Raji (cell line): Measurements from ENCODE around the gene LPP.

ENCODE experiments used
- POLR2A ChIP-seq: IDR thresholded peaks from 2 replicates; pipeline ENCODE4 v1.6.1; 2011; ENCODE audit warnings: low read depth, low read length, control low read depth; ENCODE audit not compliant: insufficient read depth

The LPP gene

DNA sequence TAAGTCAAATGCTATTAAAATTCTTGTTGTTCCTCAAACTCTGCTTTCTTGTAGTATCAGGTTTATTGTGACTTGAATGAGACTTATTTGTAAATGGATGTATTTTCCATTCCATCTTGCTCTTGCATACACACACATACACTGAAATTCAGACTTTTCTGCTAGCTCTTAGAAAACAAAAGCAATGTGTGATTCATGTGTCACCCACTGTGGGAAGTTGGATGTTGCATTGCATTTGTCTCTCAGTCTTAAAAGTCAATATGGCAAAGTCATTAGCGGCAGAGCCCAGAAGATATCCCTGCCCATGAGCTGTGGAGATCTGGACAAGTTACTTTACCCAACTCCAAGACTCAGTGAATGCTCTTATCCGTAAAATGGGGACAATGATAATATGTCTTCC, 660.6 kb downstream of the LPP start:
- TF ChIP-seq POLR2A: no peak

DNA sequence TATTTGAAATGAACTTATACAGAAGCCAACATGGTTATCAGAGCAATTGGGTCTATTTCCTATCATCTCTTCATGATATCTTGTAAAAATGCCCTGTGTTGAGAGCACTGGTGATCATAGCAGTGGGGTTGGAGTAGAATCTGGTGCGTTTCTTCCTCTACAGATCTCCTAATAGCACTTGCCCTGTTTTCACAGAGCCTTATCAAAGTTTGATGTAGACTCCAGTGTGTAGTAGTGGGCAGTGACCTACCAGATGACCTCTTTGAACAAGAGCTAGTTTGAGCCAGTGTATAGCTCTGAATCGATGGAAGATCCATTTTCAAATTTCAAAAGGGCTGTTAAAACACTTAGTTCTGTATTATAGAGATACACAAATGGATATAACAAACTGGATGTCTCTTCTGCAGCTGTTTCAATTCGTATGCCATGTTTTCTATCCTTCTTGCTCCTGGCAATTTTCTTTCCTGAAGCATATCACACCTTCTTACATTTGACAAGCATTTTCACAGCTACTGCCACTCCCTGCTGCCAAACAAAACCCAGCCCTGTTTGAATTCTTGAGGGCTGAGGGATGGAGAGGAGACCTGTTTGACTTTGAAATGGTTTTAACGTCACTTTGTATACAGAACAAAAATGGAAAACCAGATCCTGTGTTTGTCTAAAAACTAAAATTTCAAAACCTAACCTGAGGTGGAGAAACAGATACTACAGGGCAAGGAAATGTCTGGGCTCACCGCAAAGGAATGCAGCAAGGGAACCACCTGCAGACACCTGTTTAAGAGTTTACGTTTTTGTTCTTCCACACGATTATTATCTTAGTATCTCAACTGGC, 663.4 kb downstream of the LPP start:
- TF ChIP-seq POLR2A: no peak

DNA sequence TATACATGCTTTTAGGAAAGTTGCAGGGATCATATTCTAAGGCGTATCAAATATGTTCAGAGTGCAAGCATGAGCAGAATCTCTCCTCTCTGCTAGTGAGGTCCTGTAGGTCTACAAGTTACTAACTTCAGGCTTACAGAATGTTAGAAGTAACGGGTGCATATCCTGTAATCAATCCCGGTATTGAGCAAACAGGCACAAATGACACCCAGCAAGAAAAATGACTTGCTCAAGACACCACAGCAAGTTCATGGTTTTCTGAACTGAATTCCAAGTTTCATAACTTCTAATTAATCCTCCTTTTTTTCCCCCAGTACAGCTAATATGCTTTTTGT, 663.9 kb downstream of the LPP start:
- no peak for TF ChIP-seq POLR2A

DNA sequence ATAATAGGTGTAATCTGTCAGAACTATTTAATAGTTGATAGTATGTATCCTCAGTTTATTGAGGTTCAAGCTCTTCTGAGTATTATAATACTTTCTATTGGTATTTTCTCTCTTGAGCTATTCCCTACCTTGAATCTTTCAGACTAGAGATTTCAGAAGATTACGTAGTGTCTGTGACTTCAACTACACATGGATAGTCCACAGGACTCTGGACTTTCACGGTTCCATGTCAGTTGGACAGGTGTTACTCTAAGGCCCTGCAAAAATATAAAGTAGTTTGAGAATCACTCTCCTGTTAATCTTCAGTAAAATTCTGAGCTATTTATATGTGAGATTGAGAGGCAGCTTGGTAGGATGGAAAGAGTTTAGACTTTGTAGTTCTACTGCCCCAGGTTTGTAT, 664.3 kb downstream of the LPP start:
- TF ChIP-seq POLR2A: no peak

DNA sequence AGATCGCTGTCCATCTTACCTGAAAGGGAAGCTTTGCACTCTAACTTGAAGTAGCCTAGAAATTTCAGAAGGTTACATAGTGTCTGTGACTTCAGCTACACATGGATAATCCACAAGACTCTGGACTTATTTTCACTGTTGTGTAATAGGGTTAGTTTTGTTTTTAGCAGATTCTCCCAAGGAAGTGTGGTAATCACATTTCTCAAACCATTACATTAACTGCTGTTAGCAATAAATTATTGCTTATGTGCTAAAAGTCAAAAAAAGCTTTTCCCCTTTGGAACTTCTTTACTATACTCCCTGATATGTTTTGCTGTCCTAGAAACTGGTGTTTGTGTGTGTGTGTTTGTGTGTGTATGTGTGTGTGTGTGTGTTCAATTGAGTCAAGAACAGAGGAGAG, 666.0 kb downstream of the LPP start:
- TF ChIP-seq POLR2A: no peak

DNA sequence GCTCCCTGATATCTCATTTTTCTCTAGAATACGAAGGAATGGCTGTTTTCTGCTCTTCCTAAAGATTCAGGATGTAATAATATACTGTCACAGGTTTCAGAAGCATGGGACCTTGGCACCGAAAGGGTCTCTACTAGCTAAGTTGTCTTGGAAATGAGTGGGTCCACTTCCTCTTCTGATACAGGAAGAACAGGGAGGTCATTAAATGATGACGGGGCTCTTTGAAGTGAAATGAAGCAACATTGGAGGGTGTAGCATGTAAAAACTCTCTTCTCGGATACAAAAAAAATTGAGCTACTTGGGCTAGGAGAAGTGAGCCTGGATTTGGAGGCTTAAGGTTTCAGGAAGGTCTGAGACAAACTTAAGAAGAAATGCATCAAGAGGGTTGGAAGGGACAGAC, 668.0 kb downstream of the LPP start:
- no peak for TF ChIP-seq POLR2A

DNA sequence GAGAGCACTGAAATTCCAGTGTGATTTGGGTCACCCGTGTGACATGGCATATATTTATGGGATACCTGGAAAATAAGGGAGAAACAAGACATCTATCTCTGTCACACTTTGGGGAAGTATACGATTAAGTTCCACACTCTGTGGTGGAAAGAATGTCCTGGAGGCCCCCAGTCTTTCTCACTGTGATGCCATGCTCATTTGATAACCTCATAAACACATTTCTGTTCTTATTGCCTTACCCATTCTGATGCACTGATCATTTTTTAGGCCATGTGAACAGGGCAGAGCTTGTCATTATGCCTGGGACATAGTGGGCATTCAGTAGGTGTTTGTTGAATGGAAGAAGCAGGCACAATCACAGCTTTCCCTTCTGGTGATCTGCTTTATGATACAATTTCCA, 668.5 kb downstream of the LPP start:
- TF ChIP-seq POLR2A: no peak

DNA sequence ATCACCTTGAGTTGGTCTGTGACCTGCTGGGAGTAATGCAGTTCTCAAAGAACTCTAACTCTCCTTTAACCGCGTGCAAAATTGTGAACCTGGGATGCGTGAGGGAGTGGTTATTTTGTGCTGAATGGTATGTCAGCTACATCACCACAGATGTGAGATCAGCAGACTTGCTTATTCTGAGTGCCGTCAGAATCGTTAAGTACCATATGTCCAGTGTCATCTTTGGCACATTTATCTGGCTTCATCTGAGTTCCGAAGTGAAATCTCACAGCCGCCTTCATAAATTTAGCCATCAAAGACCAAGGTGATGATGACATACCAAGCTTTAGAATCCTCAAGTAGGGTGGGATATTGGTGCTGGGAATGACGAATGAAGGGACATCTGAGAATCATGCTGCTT, 670.6 kb downstream of the LPP start:
- TF ChIP-seq POLR2A: no peak

DNA sequence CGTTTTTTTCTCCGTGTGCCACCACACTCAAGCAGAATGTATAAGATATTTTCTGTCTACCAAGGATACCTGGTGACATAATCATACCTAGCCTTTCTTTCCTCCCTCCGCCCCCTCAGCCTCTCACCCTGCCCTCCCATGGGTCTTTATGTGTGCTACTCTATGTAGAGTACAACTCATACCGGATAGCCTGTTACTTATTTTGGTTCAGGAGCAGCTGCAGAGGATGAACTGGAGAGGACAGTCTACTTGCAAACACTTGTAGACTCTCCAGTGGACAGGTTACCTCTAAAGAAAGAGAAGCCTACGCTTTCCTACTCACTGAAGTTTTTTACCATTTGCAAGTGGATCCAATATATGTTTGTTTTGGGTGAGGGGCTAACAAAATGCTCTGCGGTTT, 671.9 kb downstream of the LPP start:
- no peak for TF ChIP-seq POLR2A

DNA sequence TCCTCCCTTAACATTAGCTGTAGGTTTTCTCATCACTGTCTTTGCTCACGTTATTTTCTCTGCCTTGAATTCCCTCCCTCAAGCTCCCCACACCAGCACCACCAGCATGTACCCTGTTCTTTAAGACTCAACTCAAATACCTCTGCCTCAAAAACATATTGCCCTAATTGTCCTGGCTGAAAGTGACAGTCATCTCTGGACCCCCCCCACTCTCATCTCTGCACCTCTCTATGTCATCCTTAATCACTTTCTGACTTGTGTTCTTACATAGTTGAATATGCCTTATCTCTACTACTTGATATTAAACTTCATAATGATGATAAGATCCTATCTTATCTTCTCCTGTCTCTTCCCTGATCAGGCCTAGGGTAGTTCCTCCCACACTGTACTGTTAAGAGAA, 672.6 kb downstream of the LPP start:
- no peak for TF ChIP-seq POLR2A

DNA sequence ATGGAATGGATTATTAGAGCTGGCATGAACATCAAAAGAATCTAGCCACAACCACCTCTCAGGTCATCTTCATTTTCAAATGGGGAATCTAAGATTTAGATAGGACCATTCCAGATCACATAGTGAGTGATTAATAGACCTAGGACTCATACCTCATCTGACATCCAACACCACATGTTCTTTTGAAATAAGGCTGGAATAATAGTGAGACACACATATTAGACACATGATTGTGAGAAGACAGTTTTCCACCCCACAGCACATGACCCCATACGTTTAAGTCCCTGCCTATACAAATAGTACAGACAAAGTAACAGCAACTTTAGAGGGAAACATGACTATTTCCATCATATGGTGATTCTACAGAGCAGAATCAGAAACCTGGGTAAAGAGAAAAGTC, 673.1 kb downstream of the LPP start:
- TF ChIP-seq POLR2A: no peak

DNA sequence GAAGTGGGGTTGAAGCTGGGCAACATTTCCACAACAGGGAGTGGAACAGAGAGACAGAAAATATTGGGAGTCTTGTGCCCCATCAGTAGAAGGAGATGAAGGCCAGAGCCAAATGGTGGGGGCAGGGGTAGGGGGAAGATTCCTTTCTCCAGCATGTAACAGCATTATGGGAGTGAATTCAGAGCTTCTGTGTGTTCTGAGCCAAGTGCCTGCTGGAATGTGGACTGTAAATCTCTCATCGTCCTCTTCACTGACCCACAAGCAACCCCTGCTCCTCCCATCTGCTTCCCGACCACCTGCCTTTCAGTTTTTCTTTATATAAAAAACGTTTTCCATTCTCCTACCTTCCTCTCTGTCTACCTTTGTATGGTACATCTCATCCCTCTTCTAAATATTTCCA, 673.6 kb downstream of the LPP start:
- TF ChIP-seq POLR2A: no peak

DNA sequence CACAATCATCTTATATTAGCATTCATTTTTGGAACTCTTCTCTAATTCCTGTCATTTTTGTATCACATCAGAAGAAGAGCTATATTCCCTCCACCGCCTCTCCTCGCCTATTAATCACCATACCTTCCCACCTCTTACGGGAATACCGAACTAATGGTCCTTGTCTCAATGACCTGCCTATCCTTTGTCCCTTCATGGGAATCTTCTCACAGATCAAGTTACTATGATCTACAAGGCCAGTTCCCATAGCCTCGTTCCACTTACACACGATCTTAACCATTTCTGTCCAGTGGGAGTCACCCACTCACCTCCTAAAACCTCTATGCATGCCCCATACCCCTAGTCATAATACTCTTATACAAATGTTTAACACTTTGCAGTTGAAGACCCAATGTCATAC, 675.2 kb downstream of the LPP start:
- TF ChIP-seq POLR2A: no peak

DNA sequence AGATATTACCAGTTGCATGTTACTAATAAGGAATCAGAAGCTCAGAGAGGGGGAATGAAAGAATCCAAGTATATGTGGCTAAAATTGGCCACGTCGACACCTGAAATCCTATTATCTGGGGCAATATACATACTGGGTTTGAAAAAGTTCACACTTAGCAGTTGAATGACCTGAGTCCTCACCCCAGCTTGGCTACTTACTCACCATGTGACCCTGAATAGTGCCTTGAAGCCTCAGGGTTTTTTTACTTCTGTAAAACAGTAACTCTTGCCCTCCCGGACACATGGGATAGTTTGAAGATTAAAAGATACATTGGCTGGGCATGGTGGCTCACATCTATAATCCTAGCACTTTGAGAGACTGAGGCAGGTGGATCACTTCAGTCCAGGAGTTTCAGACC, 675.6 kb downstream of the LPP start:
- no peak for TF ChIP-seq POLR2A

DNA sequence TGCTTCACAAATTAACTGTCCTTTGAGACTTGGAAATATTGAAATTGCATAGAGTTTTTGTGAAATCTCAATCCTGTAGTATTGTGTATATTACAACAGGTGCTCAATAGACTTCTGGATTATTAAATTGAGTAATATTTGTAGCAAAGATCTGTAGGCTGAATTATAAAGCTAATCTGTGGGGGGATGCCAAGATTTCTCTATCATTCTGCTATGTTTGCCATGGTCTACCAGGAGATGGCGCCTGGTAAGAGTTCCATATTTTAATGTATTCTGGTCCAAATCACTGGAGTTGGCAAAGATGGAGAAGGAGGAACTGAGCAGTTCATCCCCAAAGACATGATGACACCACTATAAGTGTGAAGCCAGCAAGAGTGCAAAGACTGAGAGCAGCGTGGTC, 676.9 kb downstream of the LPP start:
- no peak for TF ChIP-seq POLR2A

DNA sequence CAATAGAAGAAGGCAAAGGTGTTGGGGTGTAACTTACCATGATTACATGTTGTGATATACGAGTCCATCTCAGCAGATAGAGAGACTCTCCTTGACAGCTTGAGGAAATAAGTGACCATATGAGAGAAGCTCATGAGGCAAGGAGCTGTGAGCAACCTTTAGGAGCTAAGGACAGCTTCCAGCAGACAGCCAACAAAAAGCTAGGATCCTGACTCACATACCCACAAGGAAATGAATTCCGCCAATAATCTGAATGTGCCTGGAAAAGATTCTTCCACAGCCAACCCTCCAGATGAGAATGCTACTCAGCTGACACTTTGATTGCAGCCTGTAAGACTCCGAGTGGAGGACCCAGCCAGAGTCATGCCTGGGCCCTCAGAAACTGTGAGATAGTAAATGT, 678.2 kb downstream of the LPP start:
- no peak for TF ChIP-seq POLR2A

DNA sequence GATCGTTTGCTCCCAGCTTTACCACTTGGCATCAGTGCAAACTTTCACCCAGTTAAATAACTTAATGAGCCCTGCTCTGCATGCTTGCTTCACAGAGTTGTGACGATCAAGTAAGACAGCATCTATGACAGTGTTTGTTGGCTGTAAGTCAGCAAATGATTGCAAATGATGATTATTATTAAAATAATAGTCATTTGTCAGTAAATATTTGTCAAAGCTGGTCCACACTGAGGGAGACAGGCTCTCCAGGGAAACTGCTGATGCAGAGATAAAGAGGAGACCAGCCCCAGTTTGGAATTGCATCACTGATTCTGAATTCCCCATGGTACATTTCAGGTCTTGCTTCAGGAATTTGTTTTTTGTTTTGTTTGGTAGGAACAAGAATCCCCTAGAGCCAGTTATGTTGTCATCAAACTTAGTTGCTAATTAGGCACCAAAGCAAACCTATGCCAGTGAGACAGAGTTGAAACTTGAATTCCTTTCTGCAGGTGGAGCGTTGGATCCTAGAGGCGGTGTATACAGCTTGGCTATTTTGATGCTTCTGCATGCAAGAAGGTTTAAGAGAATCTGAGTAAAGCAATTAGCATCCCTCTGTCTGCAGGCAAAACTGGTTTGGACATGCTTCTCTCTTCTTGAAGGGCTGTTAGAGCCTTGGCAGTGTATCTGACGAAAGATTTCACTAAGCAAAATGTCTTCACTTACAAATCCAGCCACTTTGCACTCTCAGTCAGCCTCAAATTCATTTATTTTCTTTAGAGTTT, 679.2 kb downstream of the LPP start:
- no peak for TF ChIP-seq POLR2A

DNA sequence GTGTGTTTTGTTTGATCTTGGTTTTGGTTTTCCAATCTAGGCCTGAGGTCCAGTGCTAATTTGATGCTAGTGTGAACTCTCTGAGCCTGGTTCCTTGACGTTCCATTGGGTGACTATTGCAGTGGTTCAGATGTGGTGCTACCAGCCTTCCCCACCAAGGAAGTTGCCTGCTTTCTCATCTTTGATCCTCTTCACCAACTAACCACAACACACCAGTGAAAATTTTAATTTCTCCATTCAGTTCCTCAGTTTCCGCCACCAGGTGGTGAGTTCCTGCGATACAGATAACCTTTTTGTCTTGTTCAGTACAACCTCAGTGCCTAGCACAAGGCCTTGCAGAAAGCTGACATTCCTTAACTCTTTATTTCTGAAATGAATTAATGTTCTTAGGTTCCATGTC, 680.4 kb downstream of the LPP start:
- no peak for TF ChIP-seq POLR2A
